Activated naive CD4-positive, alpha-beta T cell treated with anti-CD3 and anti-CD28 coated beads, Interleukin-2, amount 50 U/mL, for 72 hours (primary cell): ENCODE results near the gene IFNAR1. TPM values are rescaled to one million over a fixed set of nuclear protein-coding genes. Genes with fewer than 3 reads are reported as not detected.
A peak's percentile ranks its signal among the peaks of the same experiment; 100 is the strongest.

Source experiments
- ATAC-seq, 2 donors: fragments of 150-1000 bp; cut with Tn5 transposase; 2 replicates each; pipeline ENCODE4 v1.10.0; 2021; ENCODE audit warnings: mild to moderate bottlenecking in 2 of 2, moderate library complexity in 2 of 2
- DNase-seq, 2 donors: peaks; one replicate each; pipeline ENCODE4 v3.0.0; 2021 to 2022; ENCODE audit warnings: low spot score in 2 of 2
- H3K27ac Mint-ChIP-seq, 2 donors: one replicate each; pipeline ENCODE4 v1.8.0; 2022; ENCODE audit warnings: mild to moderate bottlenecking in 2 of 2, mixed read lengths in 2 of 2
- H3K36me3 Mint-ChIP-seq, 2 donors: one replicate each; pipeline ENCODE4 v1.8.0; 2022; ENCODE audit warnings: mixed read lengths in 2 of 2
- H3K9me3 Mint-ChIP-seq, 2 donors: one replicate each; pipeline ENCODE4 v1.8.0; 2022; ENCODE audit warnings: mixed read lengths in 2 of 2
- total RNA-seq, 2 donors: library from RNA; stranded (reverse); gene quantifications; one replicate each; pipeline ENCODE4 v1.2.3, GENCODE V29; 2022

The IFNAR1 gene
- total RNA-seq, 2 donors from 2014 or later, result 21.9 to 26.4 TPM

GRCh38 chr21:33396436-33396835, 71.7 kb downstream of the IFNAR1 start:
- DNase-seq (no peak), ATAC-seq (no peak)
- no peaks in the 10 kb centered on the region for H3K36me3 Mint-ChIP-seq
- no peak overlapping the region for H3K27ac Mint-ChIP-seq
- H3K9me3 Mint-ChIP-seq, result no peaks in the 10 kb centered on the region

GRCh38 chr21:33396951-33397350, 72.2 kb downstream of the IFNAR1 start:
- H3K27ac Mint-ChIP-seq, result no peak overlapping the region
- ATAC-seq (no peak), DNase-seq (no peak)
- H3K36me3 Mint-ChIP-seq, result no peaks in the 10 kb centered on the region
- no peaks in the 10 kb centered on the region for H3K9me3 Mint-ChIP-seq

- DNase-seq (no peak), ATAC-seq (no peak)
- H3K36me3 Mint-ChIP-seq, result no peaks in the 10 kb centered on the region
- H3K9me3 Mint-ChIP-seq, result no peaks in the 10 kb centered on the region
- H3K27ac Mint-ChIP-seq, result no peak overlapping the region
These were observed 72.9 kb downstream of the IFNAR1 start for GRCh38 chr21:33397717-33398116.

- H3K9me3 Mint-ChIP-seq, result no peaks in the 10 kb centered on the region
- H3K36me3 Mint-ChIP-seq, result no peaks in the 10 kb centered on the region
- ATAC-seq, result no peak
- DNase-seq, result no peak
- no peak overlapping the region for H3K27ac Mint-ChIP-seq
These were observed 73.6 kb downstream of the IFNAR1 start for GRCh38 chr21:33398361-33398760.

- Mint-ChIP-seq H3K36me3 (peaks cover 6 to 10% of the 10 kb centered on the region in 2 donors), H3K9me3 (no peaks in the 10 kb centered on the region), H3K27ac (no peak overlapping the region)
- ATAC-seq, result no peak
- no peak for DNase-seq
These were observed 76.8 kb downstream of the IFNAR1 start for GRCh38 chr21:33401630-33401992.

- DNase-seq (no peak), ATAC-seq (no peak)
- peaks cover 6 to 10% of the 10 kb centered on the region in 2 donors for H3K36me3 Mint-ChIP-seq
- H3K9me3 Mint-ChIP-seq, result no peaks in the 10 kb centered on the region
- H3K27ac Mint-ChIP-seq, result no peak overlapping the region
These were observed 77.5 kb downstream of the IFNAR1 start for GRCh38 chr21:33402001-33402979.

- peak; percentile 30 to 47 for ATAC-seq
- H3K36me3 Mint-ChIP-seq, result peaks cover 6 to 12% of the 10 kb centered on the region in 2 donors
- no peaks in the 10 kb centered on the region for H3K9me3 Mint-ChIP-seq
- peak in 1 of 2 donors; percentile 36 for DNase-seq
- peak within 1 kb of the TSS; percentile 75 to 88 for H3K27ac Mint-ChIP-seq
These were observed 78.5 kb downstream of the IFNAR1 start, which contains the start of gene IFNGR2 for GRCh38 chr21:33403128-33403785. Gene IFNGR2 (plus strand): TSS chr21:33403413. CDS start chr21:33403544, 131 bp downstream.

- peak; percentile 31 to 51 for ATAC-seq
- H3K9me3 Mint-ChIP-seq, result no peaks in the 10 kb centered on the region
- DNase-seq, result peak in 1 of 2 donors; percentile 50
- peak overlapping the region; percentile 75 to 88 for H3K27ac Mint-ChIP-seq
- H3K36me3 Mint-ChIP-seq, result peaks cover 6 to 17% of the 10 kb centered on the region in 2 donors
These were observed 79.2 kb downstream of the IFNAR1 start for GRCh38 chr21:33403786-33404585.

- Mint-ChIP-seq H3K36me3 (peaks cover 10 to 17% of the 10 kb centered on the region in 2 donors), H3K27ac (peak overlapping the region in 1 of 2 donors; percentile 75), H3K9me3 (no peaks in the 10 kb centered on the region)
- ATAC-seq (peak; percentile 47 to 72), DNase-seq (no peak)
These were observed 81.7 kb downstream of the IFNAR1 start for GRCh38 chr21:33406493-33406892.

Other genes with a start within 250 kb of the IFNAR1 start
- 10 to 100 TPM; 42.2 to 44.4 TPM for gene IFNAR2, start 95.0 kb upstream of the IFNAR1 start, total RNA-seq
- gene IL10RB, start 58.6 kb upstream of the IFNAR1 start, total RNA-seq, result 10 to 100 TPM; 21.4 to 33.5 TPM
- gene IFNGR2, start 78.4 kb downstream of the IFNAR1 start, total RNA-seq, result 10 to 100 TPM in 1 of 2 donors, 1 to 10 TPM in 1; 9.9 to 15.0 TPM
- gene TMEM50B, start 155.0 kb downstream of the IFNAR1 start, total RNA-seq, result 10 to 100 TPM; 11.0 to 31.5 TPM
- gene DNAJC28, start 166.7 kb downstream of the IFNAR1 start, total RNA-seq, result under 1 TPM; 0.49 to 0.91 TPM
- 100 to 1,000 TPM; 161 to 187 TPM for gene GART, start 217.1 kb downstream of the IFNAR1 start, total RNA-seq
- gene SON, start 218.1 kb downstream of the IFNAR1 start, total RNA-seq, result 100 to 1,000 TPM; 271 to 344 TPM